GM13976 (cell line): ENCODE results near the gene ERBB4.

Experiments
- DNase-seq: peaks from one replicate; pipeline ENCODE4 v3.0.0; 2012; ENCODE audit warnings: low spot score
- in situ Hi-C: fragments of 300-500 bp; cut with MboI; formaldehyde crosslinking; loops from one replicate; pipeline ENCODE4 v1.12.0; 2022; ENCODE audit warnings: low sequenced_read_pairs, mixed read lengths, inconsistent platforms; ENCODE audit not compliant: unreplicated experiment
- TF ChIP-seq, protein P1 (sequence below): IDR thresholded peaks from 2 replicates; pipeline ENCODE4 v1.5.1; 2012; ENCODE audit warnings: borderline replicate concordance, mild to moderate bottlenecking; ENCODE audit not compliant: insufficient read depth; ENCODE audit errors: extremely low read depth, missing control alignments, control extremely low read depth

The ERBB4 gene

DNA sequence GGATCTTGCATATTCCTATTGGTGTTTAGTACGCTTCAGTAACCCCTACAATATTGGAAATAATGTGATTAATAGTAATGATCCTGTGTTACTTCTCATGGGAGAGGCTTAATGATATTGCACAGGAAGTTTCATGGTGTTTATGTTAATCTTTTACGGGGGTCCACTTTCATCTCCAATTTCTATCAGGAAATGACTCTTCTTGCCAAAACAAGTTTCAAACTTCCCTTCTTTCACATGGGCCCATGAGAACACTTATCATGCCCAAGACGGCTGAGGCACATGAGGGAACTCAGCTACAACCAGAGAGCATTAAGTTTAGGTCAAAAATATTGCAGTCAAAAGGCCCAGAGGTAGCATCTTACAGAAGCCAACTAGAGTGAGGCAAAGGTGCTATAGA, 7.6 kb downstream of the ERBB4 start:
- TF ChIP-seq, protein P1, sequence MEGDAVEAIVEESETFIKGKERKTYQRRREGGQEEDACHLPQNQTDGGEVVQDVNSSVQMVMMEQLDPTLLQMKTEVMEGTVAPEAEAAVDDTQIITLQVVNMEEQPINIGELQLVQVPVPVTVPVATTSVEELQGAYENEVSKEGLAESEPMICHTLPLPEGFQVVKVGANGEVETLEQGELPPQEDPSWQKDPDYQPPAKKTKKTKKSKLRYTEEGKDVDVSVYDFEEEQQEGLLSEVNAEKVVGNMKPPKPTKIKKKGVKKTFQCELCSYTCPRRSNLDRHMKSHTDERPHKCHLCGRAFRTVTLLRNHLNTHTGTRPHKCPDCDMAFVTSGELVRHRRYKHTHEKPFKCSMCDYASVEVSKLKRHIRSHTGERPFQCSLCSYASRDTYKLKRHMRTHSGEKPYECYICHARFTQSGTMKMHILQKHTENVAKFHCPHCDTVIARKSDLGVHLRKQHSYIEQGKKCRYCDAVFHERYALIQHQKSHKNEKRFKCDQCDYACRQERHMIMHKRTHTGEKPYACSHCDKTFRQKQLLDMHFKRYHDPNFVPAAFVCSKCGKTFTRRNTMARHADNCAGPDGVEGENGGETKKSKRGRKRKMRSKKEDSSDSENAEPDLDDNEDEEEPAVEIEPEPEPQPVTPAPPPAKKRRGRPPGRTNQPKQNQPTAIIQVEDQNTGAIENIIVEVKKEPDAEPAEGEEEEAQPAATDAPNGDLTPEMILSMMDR, result no peak
- in situ Hi-C loops, result no loop called here
- DNase-seq, result no peak

DNA sequence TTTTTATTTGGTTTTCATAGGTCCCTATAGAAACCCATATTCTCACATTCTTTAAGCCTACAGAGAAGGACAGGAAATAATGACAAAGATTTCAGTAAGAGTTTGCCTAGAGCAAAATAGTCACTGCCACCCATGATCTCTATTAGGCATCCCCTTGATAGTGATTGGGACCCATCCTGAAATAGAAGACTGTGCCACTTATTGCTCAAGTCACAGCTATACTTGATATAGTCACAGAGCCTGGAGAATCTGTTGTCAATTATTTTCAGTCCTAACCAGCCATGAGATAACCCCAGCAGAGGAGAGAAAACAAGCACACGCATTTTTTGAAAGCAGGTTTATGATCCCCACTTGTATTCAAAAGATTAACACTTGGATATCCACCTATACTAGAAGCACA, 8.2 kb downstream of the ERBB4 start:
- in situ Hi-C loops, result no loop called here
- TF ChIP-seq, protein P1, result no peak
- DNase-seq, result no peak

DNA sequence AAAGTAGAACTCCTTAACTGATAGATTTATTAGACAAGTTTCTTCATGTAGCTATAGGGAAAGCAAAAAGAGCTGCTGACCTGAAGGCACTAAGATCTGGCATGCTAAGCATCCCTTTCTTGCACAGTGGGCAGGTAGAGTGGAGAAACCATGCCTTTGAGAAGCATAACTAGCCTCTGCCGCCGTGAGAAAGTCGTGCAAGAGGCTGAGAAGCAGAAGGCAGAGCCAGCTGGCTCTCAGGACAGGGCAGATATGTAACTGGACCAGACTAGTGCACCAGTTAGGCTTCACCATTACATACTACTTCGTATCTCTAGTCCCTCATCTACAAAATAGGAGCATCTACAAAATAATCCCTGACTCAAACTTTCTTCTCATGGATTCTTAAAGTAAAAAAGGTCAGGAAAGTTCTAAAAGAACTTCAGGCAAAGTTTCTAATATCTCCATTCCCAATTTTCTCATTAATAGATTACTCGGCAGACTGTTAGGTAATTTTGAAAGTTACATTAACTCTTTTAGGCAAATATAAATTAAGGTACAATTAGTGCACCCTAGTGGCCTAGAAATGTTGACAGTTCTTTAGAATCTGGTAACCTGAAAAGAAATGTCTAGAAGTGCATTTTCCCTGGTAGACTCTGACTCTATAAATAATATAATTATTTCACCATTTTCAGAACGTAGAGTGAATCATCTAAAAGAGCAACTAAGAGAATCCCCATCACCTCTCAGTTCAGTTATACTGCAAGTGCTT, 10.3 kb downstream of the ERBB4 start:
- in situ Hi-C loops, result no loop called here
- TF ChIP-seq, protein P1, result no peak
- DNase-seq, result no peak

GRCh38 chr2:212526059-212526458, 12.5 kb downstream of the ERBB4 start:
- in situ Hi-C loops, result no loop called here
- TF ChIP-seq, protein P1, result no peak
- no peak for DNase-seq

- in situ Hi-C loops, result no loop called here
- TF ChIP-seq, protein P1, result no peak
- no peak for DNase-seq
Measured at GRCh38 chr2:212523756-212524155, 14.8 kb downstream of the ERBB4 start.

DNA sequence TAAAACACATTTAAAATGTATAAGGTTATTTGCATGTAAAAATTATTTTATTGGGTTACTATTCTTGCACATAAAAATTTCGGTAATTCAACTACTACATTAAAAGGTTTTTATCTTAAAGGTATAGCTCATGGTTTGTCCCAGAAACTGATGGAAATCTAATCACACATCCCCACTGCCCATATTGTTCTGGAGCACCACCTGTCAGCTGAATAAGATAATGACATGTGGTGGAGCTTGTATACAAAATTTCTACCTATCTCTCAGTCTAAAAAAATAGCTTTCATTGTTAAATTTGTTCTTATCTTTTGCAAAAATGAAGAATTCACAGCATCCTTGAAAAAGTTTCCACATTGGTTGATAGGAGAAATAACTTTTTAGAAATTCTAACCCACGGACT, 18.3 kb downstream of the ERBB4 start:
- TF ChIP-seq, protein P1, result no peak
- in situ Hi-C loops, result no loop called here
- DNase-seq, result no peak

- TF ChIP-seq, protein P1, result no peak
- no peak for DNase-seq
- in situ Hi-C loops, result no loop called here
Measured at GRCh38 chr2:212517693-212518092, 20.9 kb downstream of the ERBB4 start.
